ENCODE measurements around the gene PDSS2. TPM values are rescaled to one million over a fixed set of nuclear protein-coding genes. Genes with fewer than 3 reads are reported as not detected.

The PDSS2 gene
- total RNA-seq, 1 experiment from 2014 or later = 14.8 TPM

GRCh38 chr6:107129370-107129925, 329.9 kb downstream of the PDSS2 start:
- BruUV-seq (replicated peaks) = no TSS peak

GRCh38 chr6:107128577-107128976, 330.8 kb downstream of the PDSS2 start:
- TF ChIP-seq CTCF (IDR thresholded peaks at IDR 0.05; ENCODE audit: unreplicated experiment) = no peak
- CTCF ChIA-PET = interaction anchor here (1.0 kb wide), 1 partner anchor 15 kb away, joined by 3 read pairs; no protein-coding TSS in a partner anchor
- no TSS peak for BruUV-seq (replicated peaks)
- Mint-ChIP-seq H3K4me1 (ENCODE audit: low read depth, unreplicated experiment) (peaks cover 11% of the 10 kb centered on the region), H3K9me3 (ENCODE audit: low read depth, unreplicated experiment) (no peaks in the 10 kb centered on the region), H3K4me3 (ENCODE audit: low read depth, unreplicated experiment) (no peak overlapping the region), H3K36me3 (ENCODE audit: insufficient read depth, unreplicated experiment) (no peaks in the 10 kb centered on the region), H3K27me3 (ENCODE audit: unreplicated experiment) (no peaks in the 10 kb centered on the region), H3K27ac (ENCODE audit: unreplicated experiment) (no peak overlapping the region)
- intact Hi-C loops (cut with micrococcal nuclease; ENCODE audit: unreplicated experiment) = no loop called here
- DNase-seq = no peak

More at GRCh38 chr6:107129370-107129925, 329.9 kb downstream of the PDSS2 start:
- intact Hi-C loops (cut with micrococcal nuclease; ENCODE audit: unreplicated experiment) = no loop called here
- Mint-ChIP-seq H3K27me3 (ENCODE audit: unreplicated experiment) (no peaks in the 10 kb centered on the region), H3K4me1 (ENCODE audit: low read depth, unreplicated experiment) (peaks cover 11% of the 10 kb centered on the region), H3K27ac (ENCODE audit: unreplicated experiment) (no peak overlapping the region), H3K36me3 (ENCODE audit: insufficient read depth, unreplicated experiment) (no peaks in the 10 kb centered on the region), H3K4me3 (ENCODE audit: low read depth, unreplicated experiment) (no peak overlapping the region), H3K9me3 (ENCODE audit: low read depth, unreplicated experiment) (no peaks in the 10 kb centered on the region)
- CTCF ChIA-PET = interaction anchor here (0.6 kb wide), 2 partner anchors 19 to 488 kb away, joined by 3 to 4 read pairs; no protein-coding TSS in a partner anchor
- no peak for DNase-seq
- TF ChIP-seq CTCF (IDR thresholded peaks at IDR 0.05; ENCODE audit: unreplicated experiment) = no peak

- Mint-ChIP-seq H3K4me3 (ENCODE audit: low read depth, unreplicated experiment) (no peak overlapping the region), H3K27me3 (ENCODE audit: unreplicated experiment) (no peaks in the 10 kb centered on the region), H3K4me1 (ENCODE audit: low read depth, unreplicated experiment) (peaks cover 11% of the 10 kb centered on the region), H3K27ac (ENCODE audit: unreplicated experiment) (no peak overlapping the region), H3K9me3 (ENCODE audit: low read depth, unreplicated experiment) (no peaks in the 10 kb centered on the region), H3K36me3 (ENCODE audit: insufficient read depth, unreplicated experiment) (no peaks in the 10 kb centered on the region)
- no peak for TF ChIP-seq CTCF (IDR thresholded peaks at IDR 0.05; ENCODE audit: unreplicated experiment)
- intact Hi-C loops (cut with micrococcal nuclease; ENCODE audit: unreplicated experiment) = no loop called here
- BruUV-seq (replicated peaks) = no TSS peak
- DNase-seq = no peak
- CTCF ChIA-PET = interaction anchor here (1.0 kb wide), 1 partner anchor 14 kb away, joined by 3 read pairs; no protein-coding TSS in a partner anchor
Measured at GRCh38 chr6:107128175-107128574, 331.2 kb downstream of the PDSS2 start.

GRCh38 chr6:107125771-107126170, 333.6 kb downstream of the PDSS2 start:
- Mint-ChIP-seq H3K36me3 (ENCODE audit: insufficient read depth, unreplicated experiment) (no peaks in the 10 kb centered on the region), H3K27ac (ENCODE audit: unreplicated experiment) (no peak overlapping the region), H3K4me3 (ENCODE audit: low read depth, unreplicated experiment) (no peak overlapping the region), H3K27me3 (ENCODE audit: unreplicated experiment) (no peaks in the 10 kb centered on the region), H3K4me1 (ENCODE audit: low read depth, unreplicated experiment) (peaks cover 11% of the 10 kb centered on the region), H3K9me3 (ENCODE audit: low read depth, unreplicated experiment) (no peaks in the 10 kb centered on the region)
- no peak for DNase-seq
- BruUV-seq (replicated peaks) = no TSS peak
- CTCF ChIA-PET = no interaction called here
- no peak for TF ChIP-seq CTCF (IDR thresholded peaks at IDR 0.05; ENCODE audit: unreplicated experiment)
- intact Hi-C loops (cut with micrococcal nuclease; ENCODE audit: unreplicated experiment) = no loop called here
